ENCODE data around the gene REX1BD. TPM values are rescaled to one million over a fixed set of nuclear protein-coding genes. Genes with fewer than 3 reads are reported as not detected.

REX1BD gene
- total and polyA plus RNA-seq, 2 experiments from 2014 or later = 79.9 to 105 TPM

- no peak overlapping the region for H3K4me2 ChIP-seq (ENCODE audit: unreplicated experiment)
- H3K4me1 ChIP-seq (ENCODE audit: insufficient read depth) = no peaks in the 10 kb centered on the region
- no peak for TF ChIP-seq EZH2phosphoT487 (IDR thresholded peaks at IDR 0.05; ENCODE audit: insufficient read depth, low read depth)
- no peak for TF ChIP-seq EZH2 (IDR thresholded peaks at IDR 0.05; ENCODE audit: insufficient read depth, poor library complexity, severe bottlenecking)
- H2AFZ ChIP-seq = 0 out of 2 replicates have a peak overlapping the region, but pooled peaks have one; percentile 19
- H3K4me3 ChIP-seq = no peak overlapping the region
- no peaks in the 10 kb centered on the region for H3K27me3 ChIP-seq (replicated peaks; ENCODE audit: insufficient read depth)
- 70 to 74% methylated on average over 6 of the region's 6 CpGs for WGBS, 2 experiments (ENCODE audit: low coverage in 1 of 2, low lambda C conversion rate in 2 of 2, missing lambda C conversion rate in 2 of 2)
- H3K9ac ChIP-seq = no peak overlapping the region
- in situ Hi-C loops (cut with MboI) = no loop called here
- H3K36me3 ChIP-seq (ENCODE audit: low read depth) = no peaks in the 10 kb centered on the region
- H3K79me2 ChIP-seq (ENCODE audit: insufficient read depth) = no peaks in the 10 kb centered on the region
- H3K27ac ChIP-seq = no peak overlapping the region
- H3F3A ChIP-seq (ENCODE audit: insufficient read depth) = no peaks in the 10 kb centered on the region
- H3K9me2 ChIP-seq (ENCODE audit: insufficient read depth) = no peaks in the 10 kb centered on the region
- no peak for DNase-seq
- no peaks in the 10 kb centered on the region for H4K20me1 ChIP-seq (ENCODE audit: insufficient read depth)
- H3K9me3 ChIP-seq (ENCODE audit: low read depth) = no peaks in the 10 kb centered on the region
Observed at GRCh38 chr19:18551631-18552030, 37.0 kb upstream of the REX1BD start.

GRCh38 chr19:18557411-18558201 lies 31.0 kb upstream of the REX1BD start, which contains the start of gene KXD1:
KXD1 (plus strand) TSS chr19:18557870; CDS start chr19:18562057, 4,187 bp downstream.
- Histone ChIP-seq H3K36me3 (ENCODE audit: low read depth) (no peaks in the 10 kb centered on the region), H3K4me2 (ENCODE audit: unreplicated experiment) (peak within 1 kb of the TSS; percentile 90), H3K27ac (peak within 1 kb of the TSS; percentile 63), H3K9ac (peak within 1 kb of the TSS; percentile 92), H3F3A (ENCODE audit: insufficient read depth) (0 out of 2 replicates have a peak, but pooled peaks cover 6% of the 10 kb centered on the region), H3K9me2 (ENCODE audit: insufficient read depth) (no peaks in the 10 kb centered on the region), H3K4me1 (ENCODE audit: insufficient read depth) (peaks cover 12% of the 10 kb centered on the region), H3K9me3 (ENCODE audit: low read depth) (no peaks in the 10 kb centered on the region), H2AFZ (peak within 1 kb of the TSS; percentile 75), H3K79me2 (ENCODE audit: insufficient read depth) (peaks cover 48% of the 10 kb centered on the region), H3K4me3 (peak within 1 kb of the TSS; percentile 89), H3K27me3 (replicated peaks; ENCODE audit: insufficient read depth) (no peaks in the 10 kb centered on the region), H4K20me1 (ENCODE audit: insufficient read depth) (no peaks in the 10 kb centered on the region)
- in situ Hi-C loops (cut with MboI) = no loop called here
- WGBS, 2 experiments (ENCODE audit: low coverage in 1 of 2, low lambda C conversion rate in 2 of 2, missing lambda C conversion rate in 2 of 2) = 2% methylated on average over 36 to 56 of the region's 58 CpGs
- TF ChIP-seq EZH2phosphoT487 (IDR thresholded peaks at IDR 0.05; ENCODE audit: insufficient read depth, low read depth) (no peak), EZH2 (IDR thresholded peaks at IDR 0.05; ENCODE audit: insufficient read depth, poor library complexity, severe bottlenecking) (no peak)
- DNase-seq = peak; percentile 100

- no peaks in the 10 kb centered on the region for H3K27me3 ChIP-seq (replicated peaks; ENCODE audit: insufficient read depth)
- H3K27ac ChIP-seq = peak overlapping the region; percentile 63
- H3K9me2 ChIP-seq (ENCODE audit: insufficient read depth) = no peaks in the 10 kb centered on the region
- H2AFZ ChIP-seq = peak overlapping the region; percentile 75
- H3K4me2 ChIP-seq (ENCODE audit: unreplicated experiment) = peak overlapping the region; percentile 90
- peaks cover 50% of the 10 kb centered on the region for H3K79me2 ChIP-seq (ENCODE audit: insufficient read depth)
- H3K4me1 ChIP-seq (ENCODE audit: insufficient read depth) = peaks cover 12% of the 10 kb centered on the region
- whole genome bisulfite sequencing, 2 experiments (ENCODE audit: low coverage in 1 of 2, low lambda C conversion rate in 2 of 2, missing lambda C conversion rate in 2 of 2) = 1 to 2% methylated on average over 11 of the region's 11 CpGs
- peak overlapping the region; percentile 92 for H3K9ac ChIP-seq
- no peak for TF ChIP-seq EZH2phosphoT487 (IDR thresholded peaks at IDR 0.05; ENCODE audit: insufficient read depth, low read depth)
- no peak for TF ChIP-seq EZH2 (IDR thresholded peaks at IDR 0.05; ENCODE audit: insufficient read depth, poor library complexity, severe bottlenecking)
- H3K4me3 ChIP-seq = peak overlapping the region; percentile 89
- DNase-seq = peak; percentile 40
- H4K20me1 ChIP-seq (ENCODE audit: insufficient read depth) = no peaks in the 10 kb centered on the region
- no peaks in the 10 kb centered on the region for H3K36me3 ChIP-seq (ENCODE audit: low read depth)
- H3K9me3 ChIP-seq (ENCODE audit: low read depth) = no peaks in the 10 kb centered on the region
- H3F3A ChIP-seq (ENCODE audit: insufficient read depth) = 0 out of 2 replicates have a peak, but pooled peaks cover 6% of the 10 kb centered on the region
- in situ Hi-C loops (cut with MboI) = no loop called here
Observed at GRCh38 chr19:18558202-18558555, 30.4 kb upstream of the REX1BD start.

GRCh38 chr19:18558604-18559003 lies 30.0 kb upstream of the REX1BD start:
- H3K9ac ChIP-seq = peak overlapping the region; percentile 92
- peak overlapping the region; percentile 90 for H3K4me2 ChIP-seq (ENCODE audit: unreplicated experiment)
- peaks cover 50% of the 10 kb centered on the region for H3K79me2 ChIP-seq (ENCODE audit: insufficient read depth)
- 46 to 47% methylated on average over 3 of the region's 3 CpGs for WGBS, 2 experiments (ENCODE audit: low coverage in 1 of 2, low lambda C conversion rate in 2 of 2, missing lambda C conversion rate in 2 of 2)
- in situ Hi-C loops (cut with MboI) = no loop called here
- H3K9me2 ChIP-seq (ENCODE audit: insufficient read depth) = no peaks in the 10 kb centered on the region
- H3K27ac ChIP-seq = peak overlapping the region; percentile 63
- no peaks in the 10 kb centered on the region for H3K36me3 ChIP-seq (ENCODE audit: low read depth)
- peaks cover 12% of the 10 kb centered on the region for H3K4me1 ChIP-seq (ENCODE audit: insufficient read depth)
- no peaks in the 10 kb centered on the region for H3K27me3 ChIP-seq (replicated peaks; ENCODE audit: insufficient read depth)
- peak overlapping the region; percentile 75 for H2AFZ ChIP-seq
- DNase-seq = peak; percentile 18
- no peaks in the 10 kb centered on the region for H3K9me3 ChIP-seq (ENCODE audit: low read depth)
- H4K20me1 ChIP-seq (ENCODE audit: insufficient read depth) = no peaks in the 10 kb centered on the region
- H3F3A ChIP-seq (ENCODE audit: insufficient read depth) = 0 out of 2 replicates have a peak, but pooled peaks cover 6% of the 10 kb centered on the region
- TF ChIP-seq EZH2phosphoT487 (IDR thresholded peaks at IDR 0.05; ENCODE audit: insufficient read depth, low read depth) (no peak), EZH2 (IDR thresholded peaks at IDR 0.05; ENCODE audit: insufficient read depth, poor library complexity, severe bottlenecking) (no peak)
- peak overlapping the region; percentile 89 for H3K4me3 ChIP-seq

Data from GM23248 (cell line).